ENCODE results near the gene SKAP1.
A peak's percentile ranks its signal among the peaks of the same experiment; 100 is the strongest.

Gene SKAP1

DNA sequence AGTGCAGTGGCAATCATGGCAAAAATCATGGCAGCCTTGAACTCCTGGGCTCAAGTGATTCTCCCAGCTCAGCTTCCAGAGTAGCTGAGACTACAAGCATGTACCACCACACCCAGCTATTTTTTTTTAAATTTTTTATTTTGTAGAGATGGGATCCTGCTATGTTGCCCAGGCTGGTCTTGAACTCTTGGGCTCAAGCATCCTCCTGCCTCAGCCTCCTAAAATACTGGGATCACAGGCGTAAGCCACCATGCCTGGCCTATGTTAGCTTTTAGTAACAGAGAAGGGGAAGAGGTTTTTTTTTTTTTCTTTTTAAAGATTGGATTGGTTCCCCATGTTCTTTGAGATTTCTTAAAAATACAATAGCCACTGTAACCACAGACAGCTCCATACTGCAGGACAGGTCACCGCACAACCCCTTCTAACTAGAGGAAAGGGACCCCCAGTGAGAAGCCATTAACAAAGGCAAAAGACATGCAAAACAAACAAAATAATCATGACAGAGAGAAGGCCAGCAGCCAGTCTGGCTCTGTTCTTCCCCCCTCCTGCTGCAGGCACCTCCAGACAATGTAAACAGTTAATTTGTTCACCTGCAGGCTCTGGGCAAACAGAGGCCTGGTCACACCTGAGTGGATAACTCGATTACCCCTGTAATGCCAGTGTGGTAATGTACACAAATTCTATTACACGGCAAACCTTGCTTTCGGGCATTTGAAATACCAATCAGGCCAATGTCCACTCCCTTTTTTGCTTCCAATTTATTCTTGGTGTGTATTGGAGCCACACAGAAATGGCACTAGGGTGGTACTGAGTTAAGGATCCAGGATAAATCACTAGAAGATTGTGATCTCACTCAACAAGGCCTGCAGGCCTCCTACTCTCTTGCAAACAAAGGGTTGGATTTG, 269.6 kb downstream of the SKAP1 start:
- TF ChIP-seq, protein P1, sequence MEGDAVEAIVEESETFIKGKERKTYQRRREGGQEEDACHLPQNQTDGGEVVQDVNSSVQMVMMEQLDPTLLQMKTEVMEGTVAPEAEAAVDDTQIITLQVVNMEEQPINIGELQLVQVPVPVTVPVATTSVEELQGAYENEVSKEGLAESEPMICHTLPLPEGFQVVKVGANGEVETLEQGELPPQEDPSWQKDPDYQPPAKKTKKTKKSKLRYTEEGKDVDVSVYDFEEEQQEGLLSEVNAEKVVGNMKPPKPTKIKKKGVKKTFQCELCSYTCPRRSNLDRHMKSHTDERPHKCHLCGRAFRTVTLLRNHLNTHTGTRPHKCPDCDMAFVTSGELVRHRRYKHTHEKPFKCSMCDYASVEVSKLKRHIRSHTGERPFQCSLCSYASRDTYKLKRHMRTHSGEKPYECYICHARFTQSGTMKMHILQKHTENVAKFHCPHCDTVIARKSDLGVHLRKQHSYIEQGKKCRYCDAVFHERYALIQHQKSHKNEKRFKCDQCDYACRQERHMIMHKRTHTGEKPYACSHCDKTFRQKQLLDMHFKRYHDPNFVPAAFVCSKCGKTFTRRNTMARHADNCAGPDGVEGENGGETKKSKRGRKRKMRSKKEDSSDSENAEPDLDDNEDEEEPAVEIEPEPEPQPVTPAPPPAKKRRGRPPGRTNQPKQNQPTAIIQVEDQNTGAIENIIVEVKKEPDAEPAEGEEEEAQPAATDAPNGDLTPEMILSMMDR (IDR thresholded peaks at IDR 0.05; ENCODE audit: low read depth, low read length), result no peak
- no peak for DNase-seq (ENCODE audit: extremely low read depth, low read depth)

DNA sequence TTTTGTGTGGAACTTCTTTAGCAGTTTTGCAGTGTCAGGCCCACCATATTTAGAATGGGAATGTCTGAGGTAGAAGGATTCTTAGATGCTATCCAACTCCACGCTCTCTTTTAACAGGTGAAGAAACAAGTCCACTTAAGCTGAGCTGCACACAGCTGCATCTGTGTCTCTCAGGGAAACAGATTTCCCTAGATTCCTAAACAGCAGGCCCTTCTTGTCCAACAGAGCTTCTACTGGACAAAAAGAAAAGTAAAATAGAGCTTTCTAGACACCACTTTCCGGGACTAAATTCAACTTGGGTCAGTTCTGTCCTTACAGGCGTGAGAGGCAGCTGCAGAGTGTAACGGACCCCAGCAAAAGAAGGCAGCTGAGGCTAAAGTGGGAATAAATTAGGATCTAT, 270.8 kb downstream of the SKAP1 start:
- no peak for DNase-seq (ENCODE audit: extremely low read depth, low read depth)
- TF ChIP-seq, protein P1 (IDR thresholded peaks at IDR 0.05; ENCODE audit: low read depth, low read length), result no peak

DNA sequence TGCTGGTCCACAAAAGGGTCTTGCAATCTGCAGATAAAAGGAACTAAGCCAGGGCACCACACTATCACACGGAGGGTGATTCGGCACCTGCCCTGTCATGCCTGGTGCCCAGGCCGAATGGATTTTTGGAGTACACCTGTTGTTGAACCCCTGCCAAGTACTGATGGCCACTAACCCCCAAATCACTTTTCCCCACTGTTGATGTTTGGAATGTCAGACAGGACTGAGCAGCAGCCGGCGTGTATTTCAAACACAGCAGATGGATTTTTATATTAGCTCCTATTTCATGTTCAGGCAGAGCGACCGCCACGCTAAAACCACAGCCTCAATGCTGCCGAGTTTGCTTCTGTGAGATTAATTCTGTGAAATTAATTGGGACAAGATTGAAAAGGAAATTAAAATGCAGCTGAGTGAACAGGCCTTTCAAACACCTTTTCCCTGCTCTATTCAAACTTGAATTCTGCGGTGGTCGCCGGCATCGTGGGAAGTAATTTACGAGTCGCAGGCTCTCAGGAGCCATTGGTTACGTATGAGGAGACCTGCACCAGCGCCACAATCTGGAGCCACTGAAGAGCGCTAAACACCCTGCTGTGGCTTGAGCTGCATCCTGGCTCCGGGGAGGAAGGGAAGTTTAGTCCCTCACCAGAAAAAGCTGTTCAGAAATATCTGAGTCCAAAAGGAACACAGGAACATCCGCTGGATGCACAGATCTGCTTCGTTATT, 274.0 kb downstream of the SKAP1 start:
- TF ChIP-seq, protein P1 (IDR thresholded peaks at IDR 0.05; ENCODE audit: low read depth, low read length), result no peak
- DNase-seq (ENCODE audit: extremely low read depth, low read depth), result no peak

DNA sequence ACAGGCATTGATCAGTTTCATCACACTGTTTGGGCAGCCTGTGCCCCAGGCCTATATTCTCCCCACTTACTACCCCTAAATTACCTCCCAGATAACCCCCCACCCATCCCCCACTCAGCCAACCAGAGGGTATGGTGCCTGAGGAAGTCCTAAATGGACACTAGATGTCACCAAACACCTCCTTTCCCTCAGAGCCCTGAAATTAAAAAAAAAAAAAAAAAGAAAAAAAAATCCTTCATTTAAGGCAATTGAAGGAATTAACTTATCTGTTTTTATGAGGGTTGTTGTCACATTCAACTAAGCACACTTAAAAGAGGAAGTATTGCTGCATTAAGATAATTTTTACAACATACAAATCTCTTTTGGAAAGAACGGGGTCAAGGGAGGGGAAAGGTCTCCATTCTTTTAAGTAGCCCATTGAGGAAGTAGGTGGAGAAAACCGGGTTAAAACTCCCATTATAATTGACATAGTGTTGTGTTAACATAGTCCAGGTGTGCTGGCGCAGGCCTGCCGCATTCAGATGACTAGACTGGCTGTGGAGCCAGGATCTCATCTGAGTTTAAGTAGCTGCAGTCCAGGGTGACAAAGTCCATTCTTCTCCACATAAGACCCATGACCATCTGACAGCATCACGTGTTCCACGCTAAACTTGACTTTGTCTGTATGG, 276.2 kb downstream of the SKAP1 start:
- no peak for DNase-seq (ENCODE audit: extremely low read depth, low read depth)
- TF ChIP-seq, protein P1 (IDR thresholded peaks at IDR 0.05; ENCODE audit: low read depth, low read length), result peak; percentile 42

DNA sequence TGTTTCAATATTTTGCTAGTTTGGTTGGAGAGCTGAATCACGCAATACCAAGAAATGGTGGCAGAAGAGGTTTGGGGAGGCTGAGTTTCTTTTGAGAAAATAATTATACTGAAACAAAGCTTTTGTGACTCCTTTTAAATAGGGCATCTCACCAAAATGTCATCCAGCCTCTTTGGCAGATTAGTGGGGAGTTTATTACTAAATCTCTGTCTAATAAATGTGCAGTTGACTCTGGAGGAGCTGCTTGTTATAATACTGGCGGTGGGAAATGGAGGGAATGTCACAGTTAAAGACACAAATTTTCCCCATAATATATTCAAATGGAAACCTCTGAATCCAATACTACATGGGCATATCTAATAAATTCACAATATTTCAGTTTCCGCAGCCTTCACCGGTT, 277.7 kb downstream of the SKAP1 start:
- TF ChIP-seq, protein P1 (IDR thresholded peaks at IDR 0.05; ENCODE audit: low read depth, low read length), result no peak
- no peak for DNase-seq (ENCODE audit: extremely low read depth, low read depth)

DNA sequence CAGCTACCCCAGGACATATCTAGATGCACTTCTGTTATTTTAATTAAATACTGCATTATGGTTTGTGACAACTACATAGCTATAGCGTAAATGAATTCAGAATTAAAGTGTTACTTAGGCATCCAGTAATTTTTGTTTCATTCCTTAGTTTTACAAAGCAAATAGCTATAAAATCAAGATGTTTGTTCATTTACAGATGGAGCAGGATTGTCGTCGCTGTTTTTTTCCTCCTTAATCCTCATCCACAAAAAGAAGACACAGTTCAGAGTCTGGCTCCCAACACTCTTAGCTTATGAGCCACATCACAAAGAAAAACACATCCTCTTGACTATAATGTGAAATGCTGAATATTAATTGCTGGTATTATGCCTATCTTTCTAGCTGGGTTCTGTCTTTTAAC, 278.8 kb downstream of the SKAP1 start:
- TF ChIP-seq, protein P1 (IDR thresholded peaks at IDR 0.05; ENCODE audit: low read depth, low read length), result no peak
- DNase-seq (ENCODE audit: extremely low read depth, low read depth), result no peak

Data from AG09319 (cell line).